ENCODE results near the gene PSEN1. TPM values are rescaled to one million over a fixed set of nuclear protein-coding genes. Genes with fewer than 3 reads are reported as not detected.

Gene PSEN1
- total and polyA plus RNA-seq, 2 donors (not counting 3 experiments of a cell fraction or from before 2014, with no cell fraction given): 16.5 to 36.8 TPM

DNA sequence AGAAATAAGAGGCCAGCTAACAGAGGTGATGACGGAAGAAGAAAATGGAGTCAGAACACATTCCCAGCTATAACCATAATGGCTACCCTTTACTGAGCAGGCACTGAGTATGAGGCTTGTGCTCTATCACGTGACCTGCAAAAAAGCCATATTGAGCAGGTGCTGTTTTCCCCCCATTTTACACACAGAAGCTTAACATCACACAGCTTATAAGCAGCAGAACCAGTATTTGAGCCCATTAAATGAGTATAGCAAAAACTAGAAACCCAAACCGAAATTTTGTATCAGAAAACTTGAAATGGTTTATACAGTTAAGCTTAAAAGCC, 129.4 kb downstream of the PSEN1 start:
- TF ChIP-seq, protein P1, sequence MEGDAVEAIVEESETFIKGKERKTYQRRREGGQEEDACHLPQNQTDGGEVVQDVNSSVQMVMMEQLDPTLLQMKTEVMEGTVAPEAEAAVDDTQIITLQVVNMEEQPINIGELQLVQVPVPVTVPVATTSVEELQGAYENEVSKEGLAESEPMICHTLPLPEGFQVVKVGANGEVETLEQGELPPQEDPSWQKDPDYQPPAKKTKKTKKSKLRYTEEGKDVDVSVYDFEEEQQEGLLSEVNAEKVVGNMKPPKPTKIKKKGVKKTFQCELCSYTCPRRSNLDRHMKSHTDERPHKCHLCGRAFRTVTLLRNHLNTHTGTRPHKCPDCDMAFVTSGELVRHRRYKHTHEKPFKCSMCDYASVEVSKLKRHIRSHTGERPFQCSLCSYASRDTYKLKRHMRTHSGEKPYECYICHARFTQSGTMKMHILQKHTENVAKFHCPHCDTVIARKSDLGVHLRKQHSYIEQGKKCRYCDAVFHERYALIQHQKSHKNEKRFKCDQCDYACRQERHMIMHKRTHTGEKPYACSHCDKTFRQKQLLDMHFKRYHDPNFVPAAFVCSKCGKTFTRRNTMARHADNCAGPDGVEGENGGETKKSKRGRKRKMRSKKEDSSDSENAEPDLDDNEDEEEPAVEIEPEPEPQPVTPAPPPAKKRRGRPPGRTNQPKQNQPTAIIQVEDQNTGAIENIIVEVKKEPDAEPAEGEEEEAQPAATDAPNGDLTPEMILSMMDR (IDR thresholded peaks at IDR 0.05; ENCODE audit: extremely low read depth in 1 of 2, insufficient read depth in 1 of 2, low read depth in 1 of 2, low read length in 2 of 2): no peak
- Histone ChIP-seq H3K4me3 (replicated peaks in 1 of 3; ENCODE audit: insufficient read depth in 1 of 3, low read depth in 1 of 3, low read length in 3 of 3) (no peak overlapping the region), H3K4me2 (ENCODE audit: insufficient read depth, low read length) (no peak overlapping the region), H3K36me3 (ENCODE audit: control insufficient read depth in 2 of 2, extremely low read depth in 1 of 2, insufficient read depth in 2 of 2, low read length in 2 of 2) (no peaks in the 10 kb centered on the region), H3K79me2 (ENCODE audit: control insufficient read depth, insufficient read depth, low read length) (no peaks in the 10 kb centered on the region), H2AFZ (ENCODE audit: low read depth, low read length) (no peak overlapping the region), H3K27me3 (ENCODE audit: control insufficient read depth in 2 of 2, insufficient read depth in 2 of 2, low read length in 2 of 2) (no peaks in the 10 kb centered on the region), H3K27ac (ENCODE audit: insufficient read depth, low read depth, low read length) (no peak overlapping the region), H4K20me1 (replicated peaks; ENCODE audit: control insufficient read depth, extremely low read depth, insufficient read depth, low read length) (no peaks in the 10 kb centered on the region), H3K4me1 (ENCODE audit: control insufficient read depth, extremely low read depth, insufficient read depth, low read length) (peaks cover 14% of the 10 kb centered on the region), H3K9me3 (replicated peaks; ENCODE audit: control insufficient read depth, insufficient read depth, low read length) (no peaks in the 10 kb centered on the region), H3K9ac (replicated peaks; ENCODE audit: extremely low read depth, insufficient read depth, low read length) (no peak overlapping the region), H3K9me1 (replicated peaks; ENCODE audit: control insufficient read depth, extremely low read depth, insufficient read depth, low read length) (no peaks in the 10 kb centered on the region)
- FAIRE-seq: no peak
- DNase-seq (ENCODE audit: low read depth, low spot score): no peak
- ChIA-PET POLR2A (no interaction called here), CTCF (interaction anchor here (1.6 to 2.5 kb wide), 4 partner anchors 10 to 206 kb away, joined by 3 to 19 read pairs (median 6); no protein-coding TSS in a partner anchor)
- no TSS peak for BruUV-seq (replicated peaks)
- dilution Hi-C loops (cut with MboI; ENCODE audit: extremely low pct_ligation_motif_present, low sequenced_read_pairs) (no loop called here), intact Hi-C loops (cut with micrococcal nuclease) (no loop called here)

DNA sequence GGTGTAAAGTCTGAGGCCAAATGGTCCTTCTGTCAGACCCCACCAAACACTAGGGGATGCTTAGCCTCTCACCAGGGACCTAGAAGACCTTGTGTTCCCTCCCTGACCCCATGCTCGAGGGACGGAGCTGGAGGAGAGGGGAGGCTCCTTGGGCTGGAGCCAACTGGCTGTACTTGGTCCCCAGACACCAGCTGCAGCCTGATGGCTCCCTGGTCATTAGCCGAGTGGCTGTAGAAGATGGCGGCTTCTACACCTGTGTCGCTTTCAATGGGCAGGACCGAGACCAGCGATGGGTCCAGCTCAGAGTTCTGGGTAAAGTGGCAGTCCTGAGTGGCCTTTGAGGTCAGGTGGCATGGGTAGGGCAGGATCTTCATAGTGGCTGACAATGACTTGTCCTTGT, 130.0 kb downstream of the PSEN1 start:
- H3K79me2 ChIP-seq (ENCODE audit: control insufficient read depth, insufficient read depth, low read length): no peaks in the 10 kb centered on the region
- FAIRE-seq (no peak), DNase-seq (ENCODE audit: low read depth, low spot score) (no peak)
- dilution Hi-C loops (cut with MboI; ENCODE audit: extremely low pct_ligation_motif_present, low sequenced_read_pairs) (no loop called here), intact Hi-C loops (cut with micrococcal nuclease) (no loop called here)
- TF ChIP-seq POLR2AphosphoS5 (IDR thresholded peaks at IDR 0.05; ENCODE audit: insufficient read depth, low read depth, low read length): no peak
- TF ChIP-seq MYC (IDR thresholded peaks at IDR 0.05; ENCODE audit: low read depth, low read length): no peak
- no peak for TF ChIP-seq JUN (IDR thresholded peaks at IDR 0.05; ENCODE audit: borderline replicate concordance, insufficient read depth, insufficient read length, low read depth)
- TF ChIP-seq GATA2 (IDR thresholded peaks at IDR 0.05; ENCODE audit: insufficient read depth, insufficient read length, low read depth, low read length): no peak
- TF ChIP-seq POLR2A (IDR thresholded peaks at IDR 0.05; ENCODE audit: low read depth, low read length): no peak
- TF ChIP-seq, protein P2, sequence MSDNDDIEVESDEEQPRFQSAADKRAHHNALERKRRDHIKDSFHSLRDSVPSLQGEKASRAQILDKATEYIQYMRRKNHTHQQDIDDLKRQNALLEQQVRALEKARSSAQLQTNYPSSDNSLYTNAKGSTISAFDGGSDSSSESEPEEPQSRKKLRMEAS (IDR thresholded peaks at IDR 0.05; ENCODE audit: insufficient read depth, insufficient read length): no peak
- TF ChIP-seq EZH2 (IDR thresholded peaks at IDR 0.05; ENCODE audit: borderline replicate concordance, low read depth, low read length, severe bottlenecking): no peak
- no peak for TF ChIP-seq FOS (IDR thresholded peaks at IDR 0.05; ENCODE audit: borderline replicate concordance, insufficient read depth, low read length)
- TF ChIP-seq, protein P1 (IDR thresholded peaks at IDR 0.05; ENCODE audit: extremely low read depth in 1 of 2, insufficient read depth in 1 of 2, low read depth in 1 of 2, low read length in 2 of 2): no peak
- no peaks in the 10 kb centered on the region for H3K27me3 ChIP-seq (ENCODE audit: control insufficient read depth in 2 of 2, insufficient read depth in 2 of 2, low read length in 2 of 2)
- ChIA-PET CTCF (interaction anchor here (0.6 to 2.5 kb wide), 6 partner anchors 9 to 206 kb away, joined by 3 to 19 read pairs (median 4); no protein-coding TSS in a partner anchor), POLR2A (no interaction called here)
- no peak overlapping the region for H3K9ac ChIP-seq (replicated peaks; ENCODE audit: extremely low read depth, insufficient read depth, low read length)
- peaks cover 15% of the 10 kb centered on the region for H3K4me1 ChIP-seq (ENCODE audit: control insufficient read depth, extremely low read depth, insufficient read depth, low read length)
- no peaks in the 10 kb centered on the region for H3K9me1 ChIP-seq (replicated peaks; ENCODE audit: control insufficient read depth, extremely low read depth, insufficient read depth, low read length)
- H3K4me3 ChIP-seq (replicated peaks in 1 of 3; ENCODE audit: insufficient read depth in 1 of 3, low read depth in 1 of 3, low read length in 3 of 3): no peak overlapping the region
- H2AFZ ChIP-seq (ENCODE audit: low read depth, low read length): no peak overlapping the region
- H3K36me3 ChIP-seq (ENCODE audit: control insufficient read depth in 2 of 2, extremely low read depth in 1 of 2, insufficient read depth in 2 of 2, low read length in 2 of 2): no peaks in the 10 kb centered on the region
- no peaks in the 10 kb centered on the region for H3K9me3 ChIP-seq (replicated peaks; ENCODE audit: control insufficient read depth, insufficient read depth, low read length)
- BruUV-seq (replicated peaks): no TSS peak
- H4K20me1 ChIP-seq (replicated peaks; ENCODE audit: control insufficient read depth, extremely low read depth, insufficient read depth, low read length): no peaks in the 10 kb centered on the region
- no peak overlapping the region for H3K27ac ChIP-seq (ENCODE audit: insufficient read depth, low read depth, low read length)
- no peak overlapping the region for H3K4me2 ChIP-seq (ENCODE audit: insufficient read depth, low read length)

Measured in endothelial cell of umbilical vein (primary cell).